Brain microvascular endothelial cell (primary cell): ENCODE measurements around the gene CACNA1B.
"Not testable (repeated sequence)": the region's sequence is repeated elsewhere in the genome, so short reads cannot be mapped to it uniquely, and the experiment has no call there.

ENCODE experiments used
- DNase-seq: peaks from one replicate; pipeline ENCODE4 v3.0.0-alpha.2; 2020
- H3K27ac ChIP-seq: fragments of 250-450 bp; sonication (Bioruptor Pico); 2 replicates; pipeline ENCODE4 v1.5.1; 2020; ENCODE audit warnings: mild to moderate bottlenecking, moderate library complexity
- H3K27me3 ChIP-seq: fragments of 250-450 bp; sonication (Bioruptor Pico); replicated peaks from 2 replicates; pipeline ENCODE4 v1.5.1; 2020; ENCODE audit warnings: mild to moderate bottlenecking
- H3K36me3 ChIP-seq: fragments of 250-450 bp; sonication (Bioruptor Pico); replicated peaks from 2 replicates; pipeline ENCODE4 v1.5.1; 2020; ENCODE audit warnings: mild to moderate bottlenecking
- H3K4me3 ChIP-seq: 2 replicates; pipeline ENCODE4 v1.5.1; 2011; ENCODE audit warnings: low read depth, mild to moderate bottlenecking, control low read depth, low read length, moderate library complexity
- in situ Hi-C: cut with HindIII; loops from 2 replicates; pipeline ENCODE4 v1.10.0; 2017; ENCODE audit warnings: low sequenced_read_pairs, low pct_ligation_motif_present
- TF ChIP-seq, protein P1 (sequence below): IDR thresholded peaks from 2 replicates; pipeline ENCODE4 v1.5.1; 2011; ENCODE audit warnings: low read depth, mild to moderate bottlenecking, moderate library complexity, low read length, control low read depth, inconsistent platforms; ENCODE audit errors: missing control alignments

CACNA1B gene

DNA sequence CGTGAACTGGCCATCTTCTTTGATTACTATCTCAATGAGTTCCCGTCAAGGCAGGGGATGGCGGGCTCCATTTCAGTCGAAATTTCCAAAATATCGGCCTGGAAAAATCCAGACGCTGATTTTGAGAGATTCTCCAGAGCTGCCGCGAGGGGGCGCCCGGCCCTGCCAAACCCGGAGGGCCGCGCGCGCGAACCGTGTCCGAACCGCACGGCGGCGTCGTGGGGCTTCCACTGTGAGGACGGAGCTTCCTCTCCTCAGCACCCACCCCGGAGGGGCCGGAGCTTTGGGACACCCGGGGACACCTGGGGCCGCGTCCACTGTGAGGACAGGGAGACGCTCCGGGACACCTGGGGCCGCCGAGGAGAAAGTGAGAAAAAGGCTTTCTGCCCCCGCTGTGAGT lies 270.0 kb downstream of the CACNA1B start:
- H3K27me3 ChIP-seq, DNase-seq, in situ Hi-C loops, H3K4me3 ChIP-seq, H3K36me3 ChIP-seq, H3K27ac ChIP-seq: not testable (repeated sequence)

GRCh38 chr9:138149672-138150656 lies 272.4 kb downstream of the CACNA1B start:
- H3K36me3 ChIP-seq, DNase-seq, in situ Hi-C loops, H3K27ac ChIP-seq, H3K27me3 ChIP-seq, H3K4me3 ChIP-seq: not testable (repeated sequence)
- TF ChIP-seq, protein P1, sequence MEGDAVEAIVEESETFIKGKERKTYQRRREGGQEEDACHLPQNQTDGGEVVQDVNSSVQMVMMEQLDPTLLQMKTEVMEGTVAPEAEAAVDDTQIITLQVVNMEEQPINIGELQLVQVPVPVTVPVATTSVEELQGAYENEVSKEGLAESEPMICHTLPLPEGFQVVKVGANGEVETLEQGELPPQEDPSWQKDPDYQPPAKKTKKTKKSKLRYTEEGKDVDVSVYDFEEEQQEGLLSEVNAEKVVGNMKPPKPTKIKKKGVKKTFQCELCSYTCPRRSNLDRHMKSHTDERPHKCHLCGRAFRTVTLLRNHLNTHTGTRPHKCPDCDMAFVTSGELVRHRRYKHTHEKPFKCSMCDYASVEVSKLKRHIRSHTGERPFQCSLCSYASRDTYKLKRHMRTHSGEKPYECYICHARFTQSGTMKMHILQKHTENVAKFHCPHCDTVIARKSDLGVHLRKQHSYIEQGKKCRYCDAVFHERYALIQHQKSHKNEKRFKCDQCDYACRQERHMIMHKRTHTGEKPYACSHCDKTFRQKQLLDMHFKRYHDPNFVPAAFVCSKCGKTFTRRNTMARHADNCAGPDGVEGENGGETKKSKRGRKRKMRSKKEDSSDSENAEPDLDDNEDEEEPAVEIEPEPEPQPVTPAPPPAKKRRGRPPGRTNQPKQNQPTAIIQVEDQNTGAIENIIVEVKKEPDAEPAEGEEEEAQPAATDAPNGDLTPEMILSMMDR, result peak; percentile 9

DNA sequence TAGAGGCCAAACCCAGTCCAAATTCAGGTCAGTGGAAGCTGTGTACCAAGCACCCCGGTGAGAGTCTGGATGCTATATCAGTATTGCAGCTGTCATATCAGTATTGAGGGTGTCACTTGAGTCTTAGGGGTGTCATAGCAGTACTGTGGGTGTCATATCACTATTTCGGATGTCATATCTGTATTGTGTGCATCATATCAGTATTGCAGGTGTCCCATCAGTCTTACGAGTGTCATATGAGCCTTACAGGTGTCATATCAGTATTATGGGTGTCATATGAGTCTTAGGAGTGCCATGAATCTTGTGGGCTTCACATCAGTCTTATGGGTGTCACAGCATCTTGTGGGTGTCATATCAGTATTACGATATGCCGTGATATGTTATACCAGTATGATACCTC lies 278.2 kb downstream of the CACNA1B start:
- DNase-seq, H3K4me3 ChIP-seq, H3K36me3 ChIP-seq, H3K27me3 ChIP-seq, H3K27ac ChIP-seq, in situ Hi-C loops: not testable (repeated sequence)

GRCh38 chr9:138166793-138167192 lies 289.2 kb downstream of the CACNA1B start:
- H3K27me3 ChIP-seq, in situ Hi-C loops, DNase-seq, H3K36me3 ChIP-seq, H3K4me3 ChIP-seq, H3K27ac ChIP-seq: not testable (repeated sequence)
